Astrocyte of the cerebellum (primary cell): ENCODE results near the gene COX15.

ENCODE experiments used
- DNase-seq: peaks from one replicate; pipeline ENCODE4 v3.0.0-alpha.2; 2011; ENCODE audit warnings: low read depth
- H3K4me3 ChIP-seq: 2 replicates; pipeline ENCODE4 v1.5.1; 2011; ENCODE audit warnings: mild to moderate bottlenecking, low read depth, low read length, moderate library complexity
- in situ Hi-C: cut with HindIII; loops from 2 replicates; pipeline ENCODE4 v1.10.0; 2017; ENCODE audit warnings: low sequenced_read_pairs
- TF ChIP-seq, protein P1 (sequence below): IDR thresholded peaks from 2 replicates; pipeline ENCODE4 v1.5.1; 2012; ENCODE audit warnings: low read length, low read depth, moderate library complexity, mild to moderate bottlenecking; ENCODE audit errors: missing control alignments

Gene COX15

DNA sequence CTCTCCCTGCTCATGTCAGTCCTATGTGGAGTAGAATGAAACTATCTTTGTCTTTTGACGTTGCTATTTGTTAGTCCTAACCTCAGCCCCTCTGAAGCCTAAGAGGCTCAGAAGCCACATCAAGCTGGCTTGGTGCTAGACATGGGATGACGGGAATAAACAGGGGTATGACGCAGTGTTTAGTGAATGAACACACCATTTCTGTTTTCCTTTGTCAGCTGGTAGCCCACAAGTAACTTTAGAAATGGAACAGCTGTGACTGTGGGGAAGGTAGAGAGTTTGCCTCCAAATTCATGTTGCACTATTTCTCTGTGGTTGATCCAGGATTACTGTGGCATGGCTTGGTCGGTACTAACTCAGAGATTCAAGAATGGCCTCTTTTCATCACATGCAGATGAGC, 31.3 kb downstream of the COX15 start:
- no peak for DNase-seq
- H3K4me3 ChIP-seq: no peak overlapping the region
- TF ChIP-seq, protein P1, sequence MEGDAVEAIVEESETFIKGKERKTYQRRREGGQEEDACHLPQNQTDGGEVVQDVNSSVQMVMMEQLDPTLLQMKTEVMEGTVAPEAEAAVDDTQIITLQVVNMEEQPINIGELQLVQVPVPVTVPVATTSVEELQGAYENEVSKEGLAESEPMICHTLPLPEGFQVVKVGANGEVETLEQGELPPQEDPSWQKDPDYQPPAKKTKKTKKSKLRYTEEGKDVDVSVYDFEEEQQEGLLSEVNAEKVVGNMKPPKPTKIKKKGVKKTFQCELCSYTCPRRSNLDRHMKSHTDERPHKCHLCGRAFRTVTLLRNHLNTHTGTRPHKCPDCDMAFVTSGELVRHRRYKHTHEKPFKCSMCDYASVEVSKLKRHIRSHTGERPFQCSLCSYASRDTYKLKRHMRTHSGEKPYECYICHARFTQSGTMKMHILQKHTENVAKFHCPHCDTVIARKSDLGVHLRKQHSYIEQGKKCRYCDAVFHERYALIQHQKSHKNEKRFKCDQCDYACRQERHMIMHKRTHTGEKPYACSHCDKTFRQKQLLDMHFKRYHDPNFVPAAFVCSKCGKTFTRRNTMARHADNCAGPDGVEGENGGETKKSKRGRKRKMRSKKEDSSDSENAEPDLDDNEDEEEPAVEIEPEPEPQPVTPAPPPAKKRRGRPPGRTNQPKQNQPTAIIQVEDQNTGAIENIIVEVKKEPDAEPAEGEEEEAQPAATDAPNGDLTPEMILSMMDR: no peak
- in situ Hi-C loops: loop anchor here (25.0 kb wide), 1 partner anchor 1238 kb away; no protein-coding TSS in a partner anchor

DNA sequence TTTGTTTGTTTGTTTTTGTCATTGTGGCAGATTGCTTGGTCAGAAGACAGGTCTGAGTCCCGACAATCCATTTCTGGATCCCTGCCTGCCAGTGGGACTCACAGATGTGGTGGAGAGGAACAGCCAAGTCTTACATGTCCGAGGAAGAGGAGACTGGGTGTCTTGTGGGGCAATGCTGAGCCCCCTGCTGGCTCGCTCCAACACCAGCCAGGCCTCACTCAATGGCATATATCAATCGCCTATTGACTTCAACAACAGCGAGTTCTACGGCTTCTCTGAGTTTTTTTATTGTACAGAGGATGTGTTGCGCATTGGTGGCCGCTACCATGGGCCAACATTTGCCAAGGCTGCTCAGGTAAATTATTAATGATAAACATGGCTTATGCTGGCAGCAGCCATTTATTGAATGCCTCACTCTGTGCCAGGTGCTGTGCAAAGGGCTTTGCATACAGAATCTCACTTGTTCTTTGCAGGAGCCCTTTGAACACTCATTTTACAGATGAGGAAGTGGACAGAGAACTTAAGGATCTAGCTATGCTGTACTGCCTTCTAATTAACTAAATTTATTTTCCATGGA, 33.3 kb downstream of the COX15 start:
- in situ Hi-C loops: no loop called here
- DNase-seq: no peak
- no peak overlapping the region for H3K4me3 ChIP-seq
- TF ChIP-seq, protein P1: no peak

DNA sequence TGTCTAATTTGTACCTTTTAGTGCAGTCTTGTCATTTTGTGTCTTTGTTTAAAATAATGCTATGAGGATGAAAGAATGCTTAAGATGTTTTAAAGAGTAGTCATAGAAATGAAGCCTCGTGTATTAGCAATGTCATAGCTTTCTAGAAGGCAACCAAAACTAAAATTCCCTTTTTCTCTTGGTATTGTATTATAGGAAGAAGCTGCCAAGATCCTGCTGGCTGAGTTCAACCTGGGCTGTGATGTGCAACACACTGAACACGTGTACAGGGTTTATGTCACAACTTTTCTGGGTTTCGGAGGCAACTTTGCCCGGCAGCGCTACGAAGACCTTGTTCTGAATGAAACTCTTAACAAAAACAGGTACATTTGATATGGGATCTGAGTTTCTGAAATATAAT, 36.2 kb downstream of the COX15 start:
- DNase-seq: no peak
- TF ChIP-seq, protein P1: no peak
- in situ Hi-C loops: no loop called here
- H3K4me3 ChIP-seq: no peak overlapping the region

DNA sequence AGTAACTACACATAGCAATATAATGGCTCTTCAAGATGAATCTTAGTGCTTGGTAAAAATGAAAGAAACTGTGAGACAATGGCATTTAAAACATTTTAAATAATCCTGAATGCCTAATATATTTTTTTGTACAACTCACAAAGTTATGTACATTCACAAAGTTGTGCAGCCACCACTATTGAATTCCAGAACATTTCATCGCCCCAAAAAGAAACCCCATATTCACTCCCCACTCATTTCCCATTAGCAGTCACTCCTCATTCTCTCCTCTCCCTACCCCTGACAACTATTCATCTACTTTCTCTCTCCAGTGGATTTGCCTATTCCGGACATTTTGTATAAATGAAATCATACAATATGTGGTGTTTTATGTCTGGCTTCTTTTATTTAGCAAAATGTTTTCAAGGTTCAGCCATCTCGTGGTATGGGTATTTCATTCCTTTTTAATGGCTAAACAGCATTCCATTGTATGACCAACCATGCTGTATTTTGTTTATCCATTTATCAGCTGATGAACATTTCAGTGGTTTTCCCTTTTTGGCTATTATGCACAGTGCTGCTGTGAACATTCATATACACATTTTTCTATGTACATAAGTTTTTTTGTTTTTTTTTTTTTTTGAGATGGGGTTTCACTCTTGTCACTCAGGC, 37.9 kb downstream of the COX15 start:
- in situ Hi-C loops: no loop called here
- peak; percentile 67 for DNase-seq
- no peak overlapping the region for H3K4me3 ChIP-seq
- TF ChIP-seq, protein P1: no peak

DNA sequence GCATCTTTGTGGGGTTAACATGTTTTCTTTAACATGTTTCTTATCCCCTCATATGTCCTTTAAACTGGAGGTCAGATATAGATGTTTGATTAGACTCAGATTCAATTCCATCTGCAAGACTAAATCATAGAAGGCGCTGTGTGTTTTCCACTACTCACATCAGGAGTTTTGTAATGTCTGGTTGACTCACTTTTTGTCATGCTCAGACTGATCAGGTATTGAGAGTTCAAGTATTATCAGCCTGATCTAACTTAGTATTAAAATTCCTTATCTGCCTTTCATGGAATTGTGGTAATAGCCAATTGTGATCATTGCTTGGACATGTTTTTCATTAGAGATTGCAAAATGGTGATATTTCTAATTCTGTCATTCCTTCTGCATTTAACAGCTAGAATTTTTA, 42.5 kb downstream of the COX15 start:
- no peak for DNase-seq
- in situ Hi-C loops: no loop called here
- TF ChIP-seq, protein P1: no peak
- no peak overlapping the region for H3K4me3 ChIP-seq

DNA sequence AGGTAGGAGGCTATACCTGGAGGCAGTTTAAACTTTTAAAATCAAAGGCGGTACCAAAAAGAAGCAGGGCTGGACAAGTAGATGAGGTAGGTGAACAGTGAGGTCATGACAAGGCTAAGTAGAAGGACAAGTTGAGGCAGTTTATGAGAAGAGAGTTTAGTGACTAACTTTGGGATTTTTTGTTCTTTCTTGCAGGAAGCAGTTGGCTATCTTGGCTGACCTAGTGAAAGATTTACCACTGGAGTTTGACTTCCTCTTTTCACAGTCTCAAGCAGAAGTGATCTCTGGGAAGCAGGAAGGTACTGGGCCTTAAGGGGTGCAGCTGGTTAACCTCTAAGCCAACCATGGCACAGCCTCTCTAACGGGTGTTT, 46.3 kb downstream of the COX15 start:
- TF ChIP-seq, protein P1: no peak
- no peak overlapping the region for H3K4me3 ChIP-seq
- no peak for DNase-seq
- in situ Hi-C loops: no loop called here
